H9 (cell line): Measurements from ENCODE around the gene PPL. TPM values are rescaled to one million over a fixed set of nuclear protein-coding genes. Genes with fewer than 3 reads are reported as not detected.
A peak's percentile ranks its signal among the peaks of the same experiment; 100 is the strongest.

Source experiments
- DNase-seq: peaks from one replicate; pipeline ENCODE4 v3.0.0-alpha.2; 2017
- H2AFZ ChIP-seq: one replicate; pipeline ENCODE4 v1.6.1; 2013; ENCODE audit warnings: mild to moderate bottlenecking, low read length, control low read depth, moderate library complexity
- H2AK5ac ChIP-seq: 2 replicates; pipeline ENCODE4 v1.6.1; 2013; ENCODE audit warnings: low read length, control low read depth, mixed read lengths; ENCODE audit not compliant: insufficient read length
- H2BK120ac ChIP-seq: one replicate; pipeline ENCODE4 v1.6.1; 2013; ENCODE audit warnings: low read depth, mild to moderate bottlenecking, low read length, control low read depth, inconsistent platforms; ENCODE audit not compliant: poor library complexity, severe bottlenecking
- H2BK12ac ChIP-seq: 2 replicates; pipeline ENCODE4 v1.6.1; 2013; ENCODE audit warnings: low read length, control low read depth, mixed read lengths, low read depth; ENCODE audit not compliant: insufficient read length
- H2BK15ac ChIP-seq: 2 replicates; pipeline ENCODE4 v1.6.1; 2013; ENCODE audit warnings: low read depth, low read length, control low read depth
- H2BK20ac ChIP-seq: one replicate; pipeline ENCODE4 v1.6.1; 2013; ENCODE audit warnings: low read depth, mild to moderate bottlenecking, low read length, control low read depth, inconsistent platforms; ENCODE audit not compliant: poor library complexity, severe bottlenecking
- H2BK5ac ChIP-seq: 2 replicates; pipeline ENCODE4 v1.6.1; 2013; ENCODE audit warnings: low read length, control low read depth, mixed read lengths; ENCODE audit not compliant: insufficient read length
- H3K14ac ChIP-seq: 2 replicates; pipeline ENCODE4 v1.6.1; 2013; ENCODE audit warnings: low read length, control low read depth; ENCODE audit not compliant: insufficient read depth
- H3K18ac ChIP-seq: 2 replicates; pipeline ENCODE4 v1.6.1; 2013; ENCODE audit warnings: low read depth, mild to moderate bottlenecking, mixed read lengths, low read length, control low read depth; ENCODE audit not compliant: insufficient read length
- H3K23ac ChIP-seq: 2 replicates; pipeline ENCODE4 v1.6.1; 2013; ENCODE audit warnings: low read length, control low read depth, mixed read lengths, low read depth; ENCODE audit not compliant: insufficient read length
- H3K23me2 ChIP-seq: 2 replicates; pipeline ENCODE4 v1.6.1; 2013; ENCODE audit warnings: low read depth, mild to moderate bottlenecking, mixed read lengths, low read length, control low read depth; ENCODE audit not compliant: insufficient read length, poor library complexity, severe bottlenecking
- H3K27ac ChIP-seq: 2 replicates; pipeline ENCODE4 v1.5.1; 2013; ENCODE audit warnings: low read length, control low read depth, mixed read lengths, low read depth; ENCODE audit not compliant: insufficient read length
- H3K27me3 ChIP-seq: 2 replicates; pipeline ENCODE4 v1.6.1; 2013; ENCODE audit warnings: low read length, control low read depth, inconsistent platforms; ENCODE audit not compliant: insufficient read depth
- H3K4ac ChIP-seq: 2 replicates; pipeline ENCODE4 v1.6.1; 2013; ENCODE audit warnings: low read depth, mild to moderate bottlenecking, control low read depth, inconsistent platforms, low read length, moderate library complexity
- H3K4me1 ChIP-seq: 2 replicates; pipeline ENCODE4 v1.6.1; 2013; ENCODE audit warnings: low read length, control low read depth, inconsistent platforms; ENCODE audit not compliant: insufficient read depth
- H3K4me2 ChIP-seq: 2 replicates; pipeline ENCODE4 v1.6.1; 2013; ENCODE audit warnings: low read length, control low read depth, mixed read lengths; ENCODE audit not compliant: insufficient read length, insufficient read depth
- H3K56ac ChIP-seq: 2 replicates; pipeline ENCODE4 v1.6.1; 2013; ENCODE audit warnings: low read depth, mild to moderate bottlenecking, mixed read lengths, low read length, control low read depth; ENCODE audit not compliant: insufficient read length
- H3K79me1 ChIP-seq: 2 replicates; pipeline ENCODE4 v1.6.1; 2013; ENCODE audit warnings: low read depth, mild to moderate bottlenecking, moderate library complexity, low read length, control low read depth, inconsistent platforms; ENCODE audit not compliant: insufficient read depth, poor library complexity, severe bottlenecking
- H3K79me2 ChIP-seq: 2 replicates; pipeline ENCODE4 v1.6.1; 2013; ENCODE audit warnings: low read length, control low read depth, inconsistent platforms; ENCODE audit not compliant: insufficient read depth
- H3K9ac ChIP-seq: 2 replicates; pipeline ENCODE4 v1.6.1; 2013; ENCODE audit warnings: low read length, control low read depth, mixed read lengths; ENCODE audit not compliant: insufficient read length; ENCODE audit errors: extremely low read depth
- H3K9me3 ChIP-seq: one replicate; pipeline ENCODE4 v1.6.1; 2013; ENCODE audit warnings: low read depth, low read length, inconsistent platforms; ENCODE audit not compliant: control insufficient read depth
- H3T11ph ChIP-seq: one replicate; pipeline ENCODE4 v1.6.1; 2013; ENCODE audit warnings: mild to moderate bottlenecking, low read length, control low read depth, inconsistent platforms
- H4K20me1 ChIP-seq: one replicate; pipeline ENCODE4 v1.6.1; 2013; ENCODE audit not compliant: control insufficient read depth, insufficient read length, insufficient read depth
- H4K5ac ChIP-seq: 2 replicates; pipeline ENCODE4 v1.6.1; 2013; ENCODE audit warnings: low read depth, mild to moderate bottlenecking, mixed read lengths, low read length, control low read depth; ENCODE audit not compliant: insufficient read length
- H4K8ac ChIP-seq: replicated peaks from 2 replicates; pipeline ENCODE4 v1.6.1; 2013; ENCODE audit warnings: low read length, control low read depth, mixed read lengths, low read depth; ENCODE audit not compliant: insufficient read length
- H4K91ac ChIP-seq: 2 replicates; pipeline ENCODE4 v1.6.1; 2013; ENCODE audit warnings: low read depth, mild to moderate bottlenecking, moderate library complexity, mixed read lengths, low read length, control low read depth; ENCODE audit not compliant: insufficient read length
- H3K27ac Mint-ChIP-seq, 3 experiments: 2 replicates in 2 of 3; 3 replicates in 1 of 3; pipeline ENCODE4 v1.8.0; 2020 to 2021; ENCODE audit warnings: mixed read lengths in 3 of 3, mild to moderate bottlenecking in 1 of 3, moderate library complexity in 1 of 3
- H3K27me3 Mint-ChIP-seq: 2 replicates; pipeline ENCODE4 v1.8.0; 2021; ENCODE audit warnings: low read depth, mild to moderate bottlenecking, moderate library complexity, mixed read lengths
- H3K36me3 Mint-ChIP-seq, 3 experiments: 2 replicates in 2 of 3; 3 replicates in 1 of 3; pipeline ENCODE4 v1.8.0; 2020 to 2021; ENCODE audit warnings: low read depth in 3 of 3, mixed read lengths in 3 of 3; ENCODE audit not compliant: insufficient read depth in 1 of 3
- H3K4me1 Mint-ChIP-seq, 2 experiments: 2 replicates each; pipeline ENCODE4 v1.8.0; 2020; ENCODE audit warnings: mixed read lengths in 2 of 2
- H3K4me3 Mint-ChIP-seq, 2 experiments: 2 replicates in 1 of 2; 3 replicates in 1 of 2; pipeline ENCODE4 v1.8.0; 2020 to 2021; ENCODE audit warnings: mild to moderate bottlenecking in 2 of 2, mixed read lengths in 2 of 2, moderate library complexity in 1 of 2
- H3K9me3 Mint-ChIP-seq, 2 experiments: 2 replicates in 1 of 2; 3 replicates in 1 of 2; pipeline ENCODE4 v1.8.0; 2020; ENCODE audit warnings: mild to moderate bottlenecking in 2 of 2, mixed read lengths in 2 of 2, moderate library complexity in 1 of 2
- CTCF ChIP-seq: fragments of 200-600 bp; sonication (generic); conservative IDR thresholded peaks from 3 replicates; pipeline ENCODE4 v1.8.0; 2021; ENCODE audit warnings: antibody characterized with exemption, mild to moderate bottlenecking
- WGBS: extraction: QIAGEN DNeasy Blood & Tissue Kit; methylation state at CpG from one replicate; pipeline ENCODE4 v1.1.7; 2013; ENCODE audit warnings: missing lambda C conversion rate, low lambda C conversion rate, mixed read lengths; ENCODE audit not compliant: insufficient read length; ENCODE audit errors: extremely low coverage; 5-methylcytosine and 5-hydroxymethylcytosine counted together
- total RNA-seq: library from RNA; stranded (reverse); gene quantifications from 2 replicates; pipeline ENCODE4 v1.2.1, GENCODE V29; 2021

The PPL gene
- total RNA-seq, 1 experiment from 2014 or later, result 29.2 TPM

GRCh38 chr16:4876646-4877379 is 60.1 kb downstream of the PPL start:
- Histone ChIP-seq H3K9me3 (no peaks in the 10 kb centered on the region), H2BK15ac (no peak overlapping the region), H3K18ac (no peak overlapping the region), H3K79me2 (no peaks in the 10 kb centered on the region), H3K27me3 (no peaks in the 10 kb centered on the region), H3K4me1 (no peaks in the 10 kb centered on the region), H2BK12ac (no peak overlapping the region), H3K56ac (no peak overlapping the region), H4K5ac (no peak overlapping the region), H4K8ac (no peak overlapping the region), H3T11ph (no peak overlapping the region), H4K91ac (no peak overlapping the region), H3K14ac (no peak overlapping the region), H3K4ac (no peak overlapping the region), H3K4me2 (no peak overlapping the region), H2AFZ (no peak overlapping the region), H2AK5ac (no peak overlapping the region), H3K27ac (no peak overlapping the region), H2BK120ac (no peak overlapping the region), H2BK20ac (no peak overlapping the region), H4K20me1 (peaks cover 2% of the 10 kb centered on the region), H2BK5ac (no peak overlapping the region), H3K23ac (no peak overlapping the region), H3K9ac (no peak overlapping the region), H3K23me2 (no peaks in the 10 kb centered on the region), H3K79me1 (no peaks in the 10 kb centered on the region)
- no peaks in the 10 kb centered on the region for H3K4me1 Mint-ChIP-seq
- H3K27ac Mint-ChIP-seq, result peak overlapping the region in 2 of 3 experiments; percentile 49 to 62; a peak in 2 of 7 replicates
- H3K27me3 Mint-ChIP-seq, result no peaks in the 10 kb centered on the region
- WGBS, result no CpG with 5 or more reads among the region's 11 CpGs
- no peaks in the 10 kb centered on the region for H3K9me3 Mint-ChIP-seq
- no peak for TF ChIP-seq CTCF
- DNase-seq, result no peak
- H3K4me3 Mint-ChIP-seq, result no peak overlapping the region
- peaks cover 43 to 93% (median 82%) of the 10 kb centered on the region in 3 experiments for H3K36me3 Mint-ChIP-seq
